GM13976 (cell line): ENCODE results near the gene AMIGO2.
"Not testable (repeated sequence)": the region's sequence is repeated elsewhere in the genome, so short reads cannot be mapped to it uniquely, and the experiment has no call there.

Source experiments
- DNase-seq: peaks from one replicate; pipeline ENCODE4 v3.0.0; 2012; ENCODE audit warnings: low spot score
- in situ Hi-C: fragments of 300-500 bp; cut with MboI; formaldehyde crosslinking; loops from one replicate; pipeline ENCODE4 v1.12.0; 2022; ENCODE audit warnings: low sequenced_read_pairs, mixed read lengths, inconsistent platforms; ENCODE audit not compliant: unreplicated experiment
- TF ChIP-seq, protein P1 (sequence below): IDR thresholded peaks from 2 replicates; pipeline ENCODE4 v1.5.1; 2012; ENCODE audit warnings: borderline replicate concordance, mild to moderate bottlenecking; ENCODE audit not compliant: insufficient read depth; ENCODE audit errors: extremely low read depth, missing control alignments, control extremely low read depth

The AMIGO2 gene

DNA sequence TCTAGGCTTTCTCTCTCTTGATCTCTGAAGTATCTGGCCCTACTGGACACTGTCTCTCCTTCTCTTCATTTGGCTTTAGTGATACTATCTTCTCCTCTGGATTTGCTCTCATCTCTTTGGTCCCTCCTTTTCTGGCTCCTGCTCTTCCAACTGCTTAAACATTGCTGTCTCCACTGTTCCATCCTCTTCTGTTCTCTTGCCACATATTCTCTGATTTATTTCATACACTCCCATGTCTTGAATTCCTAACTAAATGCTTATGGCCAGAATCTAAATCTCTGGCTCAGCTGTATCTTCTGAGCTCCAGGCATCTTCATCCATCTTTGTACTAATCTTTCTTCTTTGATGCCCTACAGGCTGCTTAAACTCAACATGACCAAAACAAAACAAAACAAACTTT is 25.8 kb downstream of the AMIGO2 start:
- TF ChIP-seq, protein P1, sequence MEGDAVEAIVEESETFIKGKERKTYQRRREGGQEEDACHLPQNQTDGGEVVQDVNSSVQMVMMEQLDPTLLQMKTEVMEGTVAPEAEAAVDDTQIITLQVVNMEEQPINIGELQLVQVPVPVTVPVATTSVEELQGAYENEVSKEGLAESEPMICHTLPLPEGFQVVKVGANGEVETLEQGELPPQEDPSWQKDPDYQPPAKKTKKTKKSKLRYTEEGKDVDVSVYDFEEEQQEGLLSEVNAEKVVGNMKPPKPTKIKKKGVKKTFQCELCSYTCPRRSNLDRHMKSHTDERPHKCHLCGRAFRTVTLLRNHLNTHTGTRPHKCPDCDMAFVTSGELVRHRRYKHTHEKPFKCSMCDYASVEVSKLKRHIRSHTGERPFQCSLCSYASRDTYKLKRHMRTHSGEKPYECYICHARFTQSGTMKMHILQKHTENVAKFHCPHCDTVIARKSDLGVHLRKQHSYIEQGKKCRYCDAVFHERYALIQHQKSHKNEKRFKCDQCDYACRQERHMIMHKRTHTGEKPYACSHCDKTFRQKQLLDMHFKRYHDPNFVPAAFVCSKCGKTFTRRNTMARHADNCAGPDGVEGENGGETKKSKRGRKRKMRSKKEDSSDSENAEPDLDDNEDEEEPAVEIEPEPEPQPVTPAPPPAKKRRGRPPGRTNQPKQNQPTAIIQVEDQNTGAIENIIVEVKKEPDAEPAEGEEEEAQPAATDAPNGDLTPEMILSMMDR: no peak
- no peak for DNase-seq
- in situ Hi-C loops: no loop called here

DNA sequence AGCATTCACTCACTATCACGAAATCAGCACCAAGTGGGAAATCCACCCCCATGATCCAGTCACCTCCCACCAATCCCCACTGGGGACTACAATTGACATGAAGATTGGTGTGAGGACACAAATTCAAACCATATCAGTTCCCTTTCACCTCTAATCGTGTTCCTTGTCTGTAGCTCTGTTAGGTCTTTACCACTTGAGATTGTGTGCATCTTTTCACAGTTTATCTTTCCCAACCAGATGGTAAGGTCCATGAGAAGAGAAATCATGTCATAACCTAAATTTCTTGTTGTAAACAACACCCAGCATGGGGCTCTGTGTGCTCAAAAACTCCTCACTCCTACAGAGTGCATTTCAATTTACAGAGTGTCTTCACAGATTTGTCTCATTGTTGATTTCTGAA is 27.5 kb downstream of the AMIGO2 start:
- TF ChIP-seq, protein P1: no peak
- in situ Hi-C loops: no loop called here
- DNase-seq: no peak

DNA sequence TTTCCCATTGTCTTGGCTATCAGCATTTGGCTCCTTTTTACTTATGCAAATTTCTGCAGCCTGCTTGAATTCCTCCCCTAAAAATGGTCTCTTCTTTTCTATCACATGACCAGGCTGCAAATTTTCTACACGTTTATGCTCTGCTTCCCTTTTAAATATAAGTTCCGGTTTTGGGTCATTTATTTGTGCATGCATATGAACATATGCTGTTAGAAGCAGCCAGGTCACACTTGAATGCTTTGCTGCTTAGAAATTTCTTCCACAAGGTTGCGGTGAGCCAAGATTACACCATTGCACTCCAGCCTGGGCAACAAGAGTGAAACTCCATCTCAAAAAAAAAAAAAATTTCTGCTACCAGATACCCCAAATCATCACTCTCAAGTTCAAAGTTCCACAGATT is 28.5 kb downstream of the AMIGO2 start:
- in situ Hi-C loops, DNase-seq: not testable (repeated sequence)

DNA sequence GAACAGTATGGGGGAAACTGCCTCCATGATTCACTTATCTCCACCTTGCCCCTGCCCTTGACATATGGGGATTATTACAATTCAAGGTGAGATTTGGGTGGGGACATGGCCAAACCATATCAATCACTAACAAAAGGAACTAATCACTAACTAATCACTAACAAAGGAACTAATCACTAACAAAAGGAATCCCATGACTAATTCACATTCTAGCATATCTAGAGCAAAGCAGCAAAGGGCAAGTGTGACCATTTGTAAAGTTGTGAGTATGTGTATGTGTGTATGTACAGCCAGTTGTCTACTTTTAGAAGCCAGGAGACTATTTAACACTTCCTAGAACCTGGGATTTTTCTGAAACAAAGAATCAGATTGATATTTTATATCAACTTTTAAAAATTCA is 31.2 kb downstream of the AMIGO2 start:
- DNase-seq: no peak
- TF ChIP-seq, protein P1: no peak
- in situ Hi-C loops: no loop called here

DNA sequence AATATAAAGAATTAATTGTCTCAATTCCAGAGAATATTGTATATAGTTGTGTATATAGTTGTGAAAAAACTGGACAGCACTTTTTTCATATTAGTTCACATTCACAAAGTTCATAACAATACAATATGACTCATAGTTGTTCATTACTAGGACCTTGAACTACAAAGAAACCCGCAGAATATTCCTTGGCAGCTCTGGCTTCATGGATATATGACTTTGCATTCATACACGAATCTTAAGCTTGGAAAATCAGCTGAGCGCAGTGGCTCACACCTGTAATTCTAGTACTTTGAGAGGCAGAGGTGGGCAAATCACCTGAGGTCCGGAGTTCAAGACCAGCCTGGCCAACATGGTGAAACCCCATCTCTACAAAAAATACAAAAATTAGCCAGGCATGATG is 38.4 kb downstream of the AMIGO2 start:
- in situ Hi-C loops: no loop called here
- no peak for DNase-seq
- TF ChIP-seq, protein P1: no peak

DNA sequence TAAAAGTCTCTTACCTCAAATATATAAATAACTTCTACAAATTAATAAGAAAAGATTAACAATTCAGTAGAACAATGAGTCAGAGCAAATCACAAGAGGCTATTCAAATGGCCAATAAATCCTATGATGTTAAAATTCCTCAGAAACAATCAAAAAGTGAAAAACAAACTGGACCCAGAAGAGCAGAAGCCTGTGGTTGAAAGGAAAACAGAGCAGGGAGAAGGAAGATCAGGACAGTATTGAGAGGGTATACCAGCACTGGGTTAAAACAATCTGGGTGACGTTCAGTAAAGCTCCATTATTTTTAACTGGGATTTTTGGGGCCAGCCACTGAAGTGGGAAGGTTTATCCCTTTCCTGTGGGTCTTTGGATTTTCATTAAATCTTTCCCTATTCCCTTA is 40.0 kb downstream of the AMIGO2 start:
- DNase-seq: no peak
- TF ChIP-seq, protein P1: no peak
- in situ Hi-C loops: no loop called here

DNA sequence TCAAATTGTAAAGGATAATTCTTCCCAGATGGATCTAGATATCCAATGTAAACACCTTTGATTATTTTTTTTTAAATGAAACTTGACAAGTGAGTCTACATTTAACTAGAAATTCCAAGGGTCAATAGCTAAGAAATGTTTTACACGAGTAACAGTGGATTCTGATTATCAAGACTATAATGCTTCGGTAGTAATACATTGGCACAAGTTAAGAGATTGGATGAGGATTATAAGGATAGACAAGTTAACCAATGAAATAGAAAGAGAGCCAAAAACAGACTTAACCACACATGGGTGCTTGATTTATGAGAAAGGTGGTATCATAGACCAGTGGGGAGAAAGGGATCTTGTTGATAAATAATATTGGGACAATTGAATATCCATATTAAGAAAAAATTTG is 40.7 kb downstream of the AMIGO2 start:
- TF ChIP-seq, protein P1: no peak
- in situ Hi-C loops: no loop called here
- DNase-seq: no peak
